ENCODE data around the gene NLRP3. TPM values are rescaled to one million over a fixed set of nuclear protein-coding genes. Genes with fewer than 3 reads are reported as not detected.

The NLRP3 gene
- total RNA-seq, 1 donor from 2014 or later: not detected

DNA sequence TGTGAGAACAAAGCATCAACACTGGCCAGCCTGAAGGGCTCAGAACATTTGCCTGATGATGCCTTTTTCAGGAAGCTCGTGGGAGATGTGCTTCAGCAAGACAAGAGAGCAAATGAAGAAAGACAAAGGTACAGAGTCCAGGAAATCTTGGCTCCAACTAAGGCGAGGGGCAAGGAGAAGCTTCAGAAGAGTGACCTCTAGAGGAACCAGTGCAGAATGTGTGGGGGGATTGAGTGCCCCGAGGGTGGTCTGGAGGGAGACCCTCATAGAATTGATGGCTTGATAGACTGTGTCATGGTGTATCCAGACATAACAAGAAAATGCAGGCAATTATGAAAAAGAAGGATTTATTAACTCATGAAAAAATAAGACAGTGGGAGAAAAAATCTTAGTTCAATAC, 15.3 kb upstream of the NLRP3 start:
- no peak overlapping the region for H3K4me3 Mint-ChIP-seq (ENCODE audit: low read depth)
- H3K36me3 Mint-ChIP-seq (ENCODE audit: insufficient read depth): no peaks in the 10 kb centered on the region
- H3K27ac Mint-ChIP-seq: no peak overlapping the region
- H3K27me3 Mint-ChIP-seq: peaks cover 3% of the 10 kb centered on the region
- TF ChIP-seq, protein P1, sequence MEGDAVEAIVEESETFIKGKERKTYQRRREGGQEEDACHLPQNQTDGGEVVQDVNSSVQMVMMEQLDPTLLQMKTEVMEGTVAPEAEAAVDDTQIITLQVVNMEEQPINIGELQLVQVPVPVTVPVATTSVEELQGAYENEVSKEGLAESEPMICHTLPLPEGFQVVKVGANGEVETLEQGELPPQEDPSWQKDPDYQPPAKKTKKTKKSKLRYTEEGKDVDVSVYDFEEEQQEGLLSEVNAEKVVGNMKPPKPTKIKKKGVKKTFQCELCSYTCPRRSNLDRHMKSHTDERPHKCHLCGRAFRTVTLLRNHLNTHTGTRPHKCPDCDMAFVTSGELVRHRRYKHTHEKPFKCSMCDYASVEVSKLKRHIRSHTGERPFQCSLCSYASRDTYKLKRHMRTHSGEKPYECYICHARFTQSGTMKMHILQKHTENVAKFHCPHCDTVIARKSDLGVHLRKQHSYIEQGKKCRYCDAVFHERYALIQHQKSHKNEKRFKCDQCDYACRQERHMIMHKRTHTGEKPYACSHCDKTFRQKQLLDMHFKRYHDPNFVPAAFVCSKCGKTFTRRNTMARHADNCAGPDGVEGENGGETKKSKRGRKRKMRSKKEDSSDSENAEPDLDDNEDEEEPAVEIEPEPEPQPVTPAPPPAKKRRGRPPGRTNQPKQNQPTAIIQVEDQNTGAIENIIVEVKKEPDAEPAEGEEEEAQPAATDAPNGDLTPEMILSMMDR (IDR thresholded peaks at IDR 0.05; ENCODE audit: unreplicated experiment): no peak
- H3K9me3 Mint-ChIP-seq (ENCODE audit: low read depth): no peaks in the 10 kb centered on the region
- DNase-seq (ENCODE audit: low spot score, unreplicated experiment): no peak
- H3K4me1 Mint-ChIP-seq (ENCODE audit: low read depth): no peaks in the 10 kb centered on the region

DNA sequence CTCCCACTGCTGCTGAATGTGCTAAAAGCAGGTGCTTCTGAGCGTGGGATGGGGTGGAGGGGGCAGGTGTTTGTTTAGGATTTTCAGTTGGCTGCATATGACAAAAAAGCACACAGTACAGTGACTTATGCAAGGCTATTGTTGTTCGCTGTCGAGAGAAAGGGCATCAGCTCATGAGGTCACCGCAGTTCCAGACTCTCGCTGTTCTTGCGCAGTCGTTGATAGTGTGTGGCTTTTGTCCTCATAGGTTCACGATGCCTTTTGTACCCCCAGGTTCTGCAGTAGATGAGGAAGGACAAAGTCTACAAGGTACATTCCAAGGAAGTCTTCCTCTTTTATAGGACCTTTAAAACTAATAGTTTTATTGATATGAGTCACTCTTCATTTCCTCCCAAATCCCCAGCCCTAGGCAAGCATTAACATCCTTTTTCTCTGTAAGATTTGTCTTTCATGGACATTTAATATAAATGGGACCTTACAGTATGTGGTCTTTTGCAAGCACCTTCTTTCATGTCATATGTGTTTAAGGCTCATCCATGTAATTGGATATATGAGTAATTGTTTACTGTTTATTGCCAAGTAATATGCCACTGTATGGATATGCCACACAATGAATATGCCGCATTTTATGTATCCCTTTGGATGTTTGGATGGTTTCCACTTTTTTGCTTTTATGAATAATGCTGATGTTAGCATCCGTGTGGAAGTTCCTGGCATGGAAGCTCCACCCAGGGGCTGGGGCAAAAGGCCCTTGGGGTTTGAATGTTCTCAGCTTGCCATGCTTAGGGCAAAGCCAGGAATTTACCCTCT, 14.5 kb upstream of the NLRP3 start:
- no peaks in the 10 kb centered on the region for H3K36me3 Mint-ChIP-seq (ENCODE audit: insufficient read depth)
- H3K27me3 Mint-ChIP-seq: peaks cover 3% of the 10 kb centered on the region
- DNase-seq (ENCODE audit: low spot score, unreplicated experiment): no peak
- TF ChIP-seq, protein P1 (IDR thresholded peaks at IDR 0.05; ENCODE audit: unreplicated experiment): no peak
- H3K4me3 Mint-ChIP-seq (ENCODE audit: low read depth): no peak overlapping the region
- no peaks in the 10 kb centered on the region for H3K4me1 Mint-ChIP-seq (ENCODE audit: low read depth)
- H3K27ac Mint-ChIP-seq: no peak overlapping the region
- H3K9me3 Mint-ChIP-seq (ENCODE audit: low read depth): no peaks in the 10 kb centered on the region

DNA sequence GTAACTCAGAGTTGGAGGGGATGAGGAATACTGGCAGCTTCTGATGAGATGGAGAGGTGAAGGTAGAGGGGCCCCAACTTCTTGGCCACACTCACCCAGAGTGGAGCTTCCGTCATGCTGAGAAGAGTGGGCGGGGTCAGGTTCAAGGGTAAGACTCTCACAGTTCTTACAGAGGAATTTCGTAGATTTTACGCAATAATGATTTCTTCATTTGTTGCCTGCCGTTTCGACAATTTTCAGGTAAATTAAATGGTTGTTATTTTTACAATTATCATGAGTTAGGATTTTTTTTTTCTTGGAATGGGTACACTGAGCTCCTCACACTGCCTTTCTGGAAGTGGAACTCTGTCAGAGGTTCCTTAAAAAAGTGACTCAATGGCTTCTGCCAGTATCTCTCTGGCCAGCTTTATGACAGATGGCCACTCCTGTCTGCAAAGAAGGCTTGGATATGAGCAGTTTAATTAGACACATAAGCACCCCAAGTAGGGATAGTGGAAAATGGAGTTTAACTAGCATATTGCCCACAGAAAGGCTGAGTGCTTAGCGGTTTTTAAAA, 13.8 kb upstream of the NLRP3 start:
- Mint-ChIP-seq H3K4me1 (ENCODE audit: low read depth) (no peaks in the 10 kb centered on the region), H3K27ac (no peak overlapping the region), H3K36me3 (ENCODE audit: insufficient read depth) (no peaks in the 10 kb centered on the region), H3K27me3 (peaks cover 3% of the 10 kb centered on the region), H3K4me3 (ENCODE audit: low read depth) (no peak overlapping the region), H3K9me3 (ENCODE audit: low read depth) (no peaks in the 10 kb centered on the region)
- TF ChIP-seq, protein P1 (IDR thresholded peaks at IDR 0.05; ENCODE audit: unreplicated experiment): no peak
- DNase-seq (ENCODE audit: low spot score, unreplicated experiment): no peak

DNA sequence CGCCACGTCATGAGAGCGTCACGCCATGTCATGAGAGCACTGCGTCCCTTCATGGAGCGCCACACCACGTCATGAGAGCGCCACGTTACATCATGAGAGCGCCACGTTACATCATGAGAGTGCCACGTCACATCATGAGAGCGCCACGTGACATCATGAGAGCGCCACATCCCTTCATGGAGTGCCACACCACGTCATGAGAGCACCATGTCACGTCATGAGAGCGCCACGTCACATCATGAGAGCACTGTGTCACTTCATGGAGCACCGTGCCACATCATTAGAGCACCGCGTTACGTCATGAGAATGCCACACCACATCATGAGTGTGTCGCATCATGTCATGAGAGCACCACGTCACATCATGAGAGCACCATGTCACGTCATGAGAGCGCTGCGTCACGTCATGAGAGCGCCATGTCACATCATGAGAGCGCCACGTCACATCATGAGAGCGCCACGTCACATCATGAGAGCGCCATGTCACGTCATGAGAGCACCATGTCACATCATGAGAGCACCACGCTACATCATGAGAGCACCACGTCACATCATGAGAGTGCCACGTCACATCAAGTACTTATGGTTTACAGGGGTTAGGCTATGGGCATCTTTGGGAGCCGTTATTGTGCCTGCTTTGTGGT, 9.8 kb upstream of the NLRP3 start:
- no peak for DNase-seq (ENCODE audit: low spot score, unreplicated experiment)
- Mint-ChIP-seq H3K9me3 (ENCODE audit: low read depth) (no peaks in the 10 kb centered on the region), H3K27ac (no peak overlapping the region), H3K4me1 (ENCODE audit: low read depth) (no peaks in the 10 kb centered on the region), H3K36me3 (ENCODE audit: insufficient read depth) (no peaks in the 10 kb centered on the region), H3K4me3 (ENCODE audit: low read depth) (no peak overlapping the region), H3K27me3 (no peaks in the 10 kb centered on the region)
- TF ChIP-seq, protein P1 (IDR thresholded peaks at IDR 0.05; ENCODE audit: unreplicated experiment): no peak

DNA sequence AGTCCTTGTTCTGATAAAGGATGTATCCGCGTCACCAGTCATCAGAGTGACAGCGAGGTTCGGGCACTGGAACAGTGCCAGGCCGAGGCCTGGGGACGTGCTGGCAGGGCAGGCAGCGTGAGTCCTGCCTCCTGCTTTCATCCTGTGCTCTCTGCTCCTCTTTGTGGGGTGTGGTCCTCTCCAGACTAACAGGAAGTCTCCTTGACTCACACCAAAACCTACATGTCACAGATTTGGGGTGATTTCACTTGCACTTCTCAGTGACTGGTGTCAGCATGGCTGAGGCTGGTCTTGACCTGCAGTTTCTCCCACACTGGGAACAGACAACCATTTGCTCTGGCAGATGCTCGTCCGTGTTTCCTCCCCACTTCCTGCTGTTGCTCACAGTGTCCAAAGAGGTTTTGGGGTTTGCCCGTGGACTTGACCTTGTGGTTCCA, 8.8 kb upstream of the NLRP3 start:
- no peaks in the 10 kb centered on the region for H3K9me3 Mint-ChIP-seq (ENCODE audit: low read depth)

More for the DNA sequence above, 8.8 kb upstream of the NLRP3 start:
- no peak overlapping the region for H3K27ac Mint-ChIP-seq
- H3K27me3 Mint-ChIP-seq: no peaks in the 10 kb centered on the region
- H3K36me3 Mint-ChIP-seq (ENCODE audit: insufficient read depth): no peaks in the 10 kb centered on the region
- no peaks in the 10 kb centered on the region for H3K4me1 Mint-ChIP-seq (ENCODE audit: low read depth)
- H3K4me3 Mint-ChIP-seq (ENCODE audit: low read depth): no peak overlapping the region
- DNase-seq (ENCODE audit: low spot score, unreplicated experiment): no peak
- TF ChIP-seq, protein P1 (IDR thresholded peaks at IDR 0.05; ENCODE audit: unreplicated experiment): no peak
